GM19238 (cell line): ENCODE data around the gene FKBP15.
"Not testable (repeated sequence)": the region's sequence is repeated elsewhere in the genome, so short reads cannot be mapped to it uniquely, and the experiment has no call there.

Experiments
- DNase-seq: peaks from one replicate; pipeline ENCODE4 v3.0.0; 2011; ENCODE audit warnings: low spot score; ENCODE audit not compliant: insufficient read length

The FKBP15 gene

DNA sequence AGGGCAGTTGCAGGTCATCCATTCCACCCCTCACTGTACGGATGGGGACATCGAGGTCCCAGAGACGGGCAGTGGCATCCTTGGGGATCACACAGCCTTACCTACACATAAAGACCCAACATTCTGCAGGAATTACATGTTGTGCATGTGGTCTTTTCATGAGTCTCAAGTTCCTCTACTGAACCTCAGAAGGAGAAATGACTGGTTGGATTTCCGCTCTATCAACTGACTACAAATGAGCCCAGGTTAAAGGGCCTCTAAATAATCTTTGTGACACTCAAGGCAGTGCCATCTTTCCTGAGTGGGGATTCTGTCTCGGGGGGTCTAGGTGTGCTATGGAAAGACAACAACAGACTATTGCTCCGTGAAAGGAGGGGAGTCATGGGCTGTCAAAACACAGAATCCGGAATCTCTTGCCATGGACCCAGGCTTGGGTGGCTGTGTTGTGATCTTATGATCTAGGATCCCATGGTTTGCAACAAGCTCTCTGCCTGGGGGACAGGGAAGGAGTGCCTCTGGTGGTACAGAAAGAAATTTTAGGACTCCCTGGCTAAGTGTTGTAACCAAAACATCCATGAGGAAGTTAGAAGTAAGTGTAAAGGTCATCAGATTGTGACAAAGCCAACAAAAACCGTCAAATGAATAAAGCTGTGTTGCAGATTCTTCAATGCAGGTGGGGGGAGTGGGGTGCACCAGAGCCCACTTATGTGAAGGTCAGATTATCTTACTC is 72.1 kb downstream of the FKBP15 start:
- no peak for DNase-seq

DNA sequence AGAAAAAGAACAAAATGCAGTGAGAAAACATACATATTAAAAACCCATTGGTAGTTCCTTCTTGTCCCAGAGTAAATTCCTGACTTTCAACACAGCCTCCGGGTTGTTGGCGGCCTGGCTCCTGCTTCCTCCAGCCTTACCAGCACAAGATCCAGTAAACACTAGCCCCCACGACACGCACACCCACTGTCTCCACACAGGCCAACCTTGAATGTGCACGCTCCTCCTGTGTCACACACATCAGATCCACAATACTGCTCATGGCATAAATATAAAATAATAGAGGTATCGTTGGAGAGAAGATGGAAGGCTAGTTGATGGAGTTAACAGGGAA is 72.7 kb downstream of the FKBP15 start:
- no peak for DNase-seq

DNA sequence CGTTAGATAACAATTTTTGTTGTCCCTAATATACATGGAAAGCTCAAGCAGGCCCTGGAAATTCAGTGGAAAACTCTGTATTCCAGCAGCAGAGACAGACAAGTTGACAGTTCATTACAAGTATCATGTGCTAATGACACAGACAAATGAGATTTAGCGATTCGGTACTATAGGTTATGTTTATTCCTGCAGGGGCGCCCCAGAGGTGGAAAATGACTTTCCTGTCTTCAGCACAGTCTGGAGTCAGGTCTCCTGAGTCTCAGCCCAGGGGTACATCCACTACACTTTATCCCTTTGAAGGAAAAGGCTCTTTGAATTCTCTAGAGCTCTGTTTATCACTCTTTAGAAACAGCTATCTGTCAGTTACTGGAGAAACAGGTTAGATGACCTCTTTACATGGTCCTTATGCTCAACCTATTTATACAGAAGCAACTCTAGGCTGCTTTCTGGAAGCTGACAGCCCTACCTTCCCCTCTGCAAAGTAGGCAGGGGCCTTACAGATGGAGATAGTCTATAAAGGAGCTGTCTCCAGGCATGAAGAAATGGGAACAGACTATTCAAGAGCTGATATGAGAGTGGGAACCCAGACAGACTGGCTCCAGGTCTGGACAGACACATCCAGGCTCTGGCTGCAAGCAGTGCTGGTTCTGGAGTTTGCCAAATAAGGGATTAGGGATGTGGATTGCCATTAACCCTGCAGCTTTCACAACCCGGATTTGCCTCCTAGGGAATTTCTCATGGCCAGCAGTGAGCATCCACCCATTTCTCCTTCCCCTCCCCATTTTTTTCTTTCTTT is 77.4 kb downstream of the FKBP15 start:
- no peak for DNase-seq

DNA sequence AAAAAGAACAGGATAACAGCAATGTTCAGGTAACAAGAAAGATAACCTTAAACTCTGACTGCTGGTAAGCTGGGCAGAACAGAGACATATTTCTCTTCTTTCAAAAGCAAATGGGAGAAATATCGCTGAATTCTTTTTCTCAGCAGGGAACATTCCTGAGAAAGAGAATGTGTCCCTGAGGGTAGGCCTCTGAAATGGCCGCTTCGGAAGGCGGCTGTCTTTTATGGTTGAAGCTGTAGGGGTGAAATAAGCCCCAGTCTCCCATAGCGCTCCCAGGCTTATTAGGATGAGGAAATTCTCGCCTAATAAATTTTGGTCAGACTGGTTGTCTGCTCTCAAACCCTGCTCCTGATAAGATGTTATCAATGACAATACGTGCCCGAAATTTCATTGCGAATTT is 80.2 kb downstream of the FKBP15 start:
- DNase-seq = not testable (repeated sequence)

DNA sequence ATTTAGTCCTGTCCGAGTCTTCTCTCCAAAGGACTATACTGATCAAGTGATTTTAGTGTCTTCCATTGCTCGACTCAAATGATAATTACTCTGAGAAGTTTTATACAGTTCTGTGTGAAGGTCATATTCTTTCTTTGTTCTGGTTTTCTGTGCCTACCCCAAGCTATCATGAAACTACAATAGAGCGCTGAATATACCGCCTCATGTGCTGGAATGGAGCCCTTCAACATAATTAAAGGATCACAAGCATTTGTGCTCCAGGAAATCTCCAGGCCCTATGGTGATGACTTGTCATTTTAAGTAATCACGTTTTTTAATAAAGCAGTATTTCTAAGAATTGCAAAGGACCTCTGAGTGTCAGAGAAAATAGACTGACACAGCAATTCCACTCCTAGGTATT is 81.1 kb downstream of the FKBP15 start:
- no peak for DNase-seq

DNA sequence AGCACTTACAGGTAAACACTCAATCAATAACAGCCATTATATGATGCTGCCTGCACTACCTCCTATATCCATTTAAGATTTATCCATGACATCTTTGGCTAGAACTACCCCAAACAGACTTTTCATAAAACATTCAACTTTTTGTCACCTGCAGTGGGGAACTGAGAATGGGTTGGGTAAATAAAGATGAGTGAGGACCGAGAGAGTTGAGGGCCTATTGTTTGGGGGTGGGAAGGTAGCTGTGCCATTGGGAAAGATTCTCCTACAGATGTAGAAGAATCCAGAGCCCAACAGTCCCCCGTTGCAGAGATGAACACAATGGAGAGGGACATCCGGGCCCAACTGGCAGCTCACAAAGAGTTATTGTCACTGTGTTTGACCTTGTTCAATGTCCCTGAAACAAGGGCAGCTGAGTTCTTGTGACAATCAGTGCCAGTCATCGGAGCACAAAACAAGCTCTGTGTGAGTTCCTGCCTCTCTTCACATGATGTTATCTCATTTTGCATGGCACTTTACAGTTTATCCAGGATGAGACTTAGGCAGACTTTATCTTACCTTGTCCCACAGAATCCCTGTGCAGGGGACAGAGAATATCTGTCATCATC is 81.8 kb downstream of the FKBP15 start:
- no peak for DNase-seq

DNA sequence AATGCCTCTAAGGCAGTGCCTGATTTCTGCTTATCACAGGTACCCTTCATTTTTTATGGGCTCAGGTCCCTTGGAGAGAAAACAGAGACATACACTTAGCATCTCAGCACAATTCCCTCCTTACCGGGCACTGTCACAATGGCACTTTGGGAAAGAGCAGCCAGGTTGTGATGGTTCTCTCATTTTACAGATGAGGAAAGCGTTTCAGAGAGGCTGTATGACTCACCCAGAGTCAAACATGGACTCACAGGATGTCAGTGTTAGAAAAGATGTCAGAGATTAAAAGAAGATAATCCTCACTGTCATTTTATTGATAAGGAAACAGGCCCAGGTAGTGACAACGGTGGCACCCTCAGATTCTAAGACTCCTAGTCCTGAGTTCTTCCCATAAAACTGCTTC is 82.3 kb downstream of the FKBP15 start:
- no peak for DNase-seq

DNA sequence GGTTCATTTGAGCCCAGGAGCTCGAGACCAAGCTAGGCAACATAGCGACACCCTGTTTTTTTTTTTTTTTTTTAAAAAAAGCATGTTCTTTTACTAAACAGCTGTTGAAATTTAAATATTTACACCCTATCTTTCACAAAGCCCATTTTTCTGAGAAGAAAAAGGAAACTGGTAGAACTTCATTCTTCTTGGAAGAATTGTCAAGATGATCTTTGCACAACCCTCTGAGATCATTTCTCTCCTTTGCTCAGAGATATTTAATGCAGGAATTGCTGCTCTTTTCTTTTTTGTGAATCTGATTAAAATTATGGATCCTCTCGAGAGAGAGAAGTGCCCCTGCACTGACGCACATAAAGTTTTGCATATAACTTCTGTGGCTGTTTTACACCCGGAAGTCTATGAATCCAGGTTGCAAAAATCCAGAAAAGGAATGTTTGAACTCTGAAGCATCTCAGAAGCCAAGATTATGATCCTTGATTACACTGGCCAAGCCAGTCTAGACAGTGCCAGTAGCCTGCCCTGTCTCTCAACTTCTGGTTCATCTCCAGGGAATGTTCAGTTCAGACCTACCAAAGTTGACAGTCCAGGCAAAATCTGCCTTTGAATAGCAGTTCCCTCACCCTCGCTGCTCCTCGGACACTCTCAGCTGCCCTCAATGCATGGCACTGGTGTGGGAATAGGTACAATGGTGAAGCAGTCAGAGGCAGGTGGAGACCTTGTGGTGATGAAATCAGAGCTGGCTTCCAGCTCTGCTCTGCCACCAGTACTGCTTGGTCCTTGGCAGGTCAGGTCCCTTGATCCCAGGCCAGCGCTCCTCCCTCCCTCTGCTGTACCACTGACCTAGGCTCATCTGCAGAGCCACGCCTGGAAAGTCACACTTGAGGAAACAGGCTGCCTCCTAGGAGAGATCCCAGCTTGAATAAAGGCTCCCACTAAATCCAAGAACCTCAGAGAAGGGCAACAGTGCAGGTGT is 83.6 kb downstream of the FKBP15 start:
- no peak for DNase-seq

DNA sequence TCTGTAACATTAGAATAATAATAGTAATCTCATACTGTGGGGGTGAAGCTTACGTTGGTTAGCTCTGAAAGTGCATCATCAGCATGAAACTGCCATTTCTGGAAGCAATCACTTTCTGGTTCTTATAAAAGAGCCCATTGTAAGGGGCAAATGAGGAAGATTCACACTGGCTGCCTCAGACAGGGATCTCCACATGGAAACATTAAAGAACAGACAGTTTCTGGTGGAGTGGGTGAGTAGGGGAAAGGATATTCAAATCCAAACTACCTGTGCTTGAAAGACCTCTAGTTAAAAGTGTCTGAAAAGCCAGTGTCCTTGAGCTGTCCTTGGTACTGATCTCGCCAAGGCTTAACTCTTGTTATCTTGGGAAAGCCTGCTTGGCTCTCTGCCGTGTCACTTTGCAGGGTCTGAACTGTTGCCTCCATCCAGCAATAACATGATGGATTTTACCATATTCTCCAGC is 89.4 kb downstream of the FKBP15 start:
- DNase-seq = no peak

DNA sequence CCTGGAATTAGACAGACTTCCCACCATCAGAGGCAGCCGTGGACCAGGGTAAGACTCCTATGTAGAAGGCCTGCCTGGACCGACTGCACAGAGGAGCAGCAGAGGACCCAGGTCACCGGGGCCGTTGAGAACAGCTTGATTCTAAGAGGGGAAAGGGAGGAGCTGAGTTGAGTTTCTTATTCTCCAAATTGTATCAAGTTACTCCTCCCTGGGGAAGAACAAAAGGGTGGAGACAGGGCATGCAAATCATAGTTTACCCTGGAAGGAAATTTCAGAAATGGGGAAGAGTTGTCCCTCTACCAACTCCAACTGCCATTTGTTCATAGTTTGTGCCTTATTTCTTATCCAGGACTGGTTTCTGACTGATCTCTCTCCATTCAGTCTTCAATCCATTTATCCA is 91.2 kb downstream of the FKBP15 start:
- DNase-seq = no peak

DNA sequence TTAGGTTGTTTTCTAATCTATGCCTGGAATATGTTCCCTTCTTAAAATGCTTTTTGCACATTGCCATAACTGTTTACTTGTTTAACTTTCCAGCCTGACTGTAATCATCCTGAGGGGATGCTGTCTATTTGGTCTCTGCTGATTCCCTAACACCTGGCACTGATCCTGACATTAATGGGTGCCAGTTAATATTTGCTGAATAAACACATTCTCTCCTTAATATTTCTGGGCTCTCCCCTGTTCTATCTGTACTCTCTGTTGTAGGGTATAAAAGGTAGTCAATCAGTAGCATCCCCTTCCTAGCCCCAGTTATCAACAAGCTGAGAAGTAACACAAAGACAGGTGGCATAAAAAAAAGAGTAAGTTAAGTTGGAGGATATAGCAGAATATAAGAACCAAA is 91.6 kb downstream of the FKBP15 start:
- DNase-seq = no peak

DNA sequence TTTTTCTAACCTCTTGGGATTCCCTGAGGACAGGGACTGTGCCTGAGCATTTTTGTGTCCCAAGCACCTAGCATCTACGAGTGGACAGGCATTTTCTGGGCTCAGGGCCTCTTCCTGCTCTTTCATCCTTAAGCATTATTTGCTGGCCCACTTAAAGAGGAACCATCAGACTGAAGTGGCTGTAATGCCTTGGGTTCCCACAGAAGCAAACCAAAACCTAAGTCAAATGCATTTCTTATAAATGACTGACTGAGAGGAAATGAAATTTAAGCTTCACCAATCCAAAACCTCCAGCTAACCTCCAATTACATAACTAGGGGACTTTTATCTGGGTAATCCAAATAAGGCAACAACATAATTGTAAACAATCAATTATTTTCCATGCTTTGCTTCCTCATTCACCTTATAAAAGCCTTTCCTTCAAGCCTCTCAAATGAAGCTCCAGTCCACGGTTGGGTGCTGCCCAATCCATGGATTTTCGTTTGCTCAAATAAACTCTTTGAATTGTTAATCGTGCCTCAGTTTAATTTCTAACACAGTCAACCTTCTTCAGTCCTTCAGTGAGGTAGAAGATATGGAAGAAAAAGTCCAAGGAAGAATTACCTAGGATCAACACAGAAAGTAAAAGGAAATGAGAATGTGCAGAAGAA is 95.6 kb downstream of the FKBP15 start:
- no peak for DNase-seq

DNA sequence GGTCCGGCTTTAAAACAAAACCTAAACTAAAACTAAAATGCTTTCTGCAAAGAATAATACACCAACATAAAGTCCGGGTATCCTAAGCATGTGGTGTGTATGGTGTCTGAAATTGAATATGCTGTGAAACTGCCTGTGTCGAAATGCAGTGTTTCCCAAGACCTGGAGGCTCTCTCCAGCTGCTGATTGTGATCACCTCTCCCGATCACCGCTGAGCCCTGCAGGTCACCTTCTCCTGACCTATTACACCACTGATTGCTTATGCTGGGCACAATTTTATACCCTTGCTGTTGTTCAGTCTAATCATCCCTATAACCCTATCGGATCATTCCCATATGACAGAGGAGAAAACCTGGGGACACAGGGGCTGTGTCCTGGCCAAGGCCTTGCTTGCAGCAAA is 102.2 kb downstream of the FKBP15 start:
- not testable (repeated sequence) for DNase-seq
